ENCODE data around the gene GRIN2C.

Gene GRIN2C

DNA sequence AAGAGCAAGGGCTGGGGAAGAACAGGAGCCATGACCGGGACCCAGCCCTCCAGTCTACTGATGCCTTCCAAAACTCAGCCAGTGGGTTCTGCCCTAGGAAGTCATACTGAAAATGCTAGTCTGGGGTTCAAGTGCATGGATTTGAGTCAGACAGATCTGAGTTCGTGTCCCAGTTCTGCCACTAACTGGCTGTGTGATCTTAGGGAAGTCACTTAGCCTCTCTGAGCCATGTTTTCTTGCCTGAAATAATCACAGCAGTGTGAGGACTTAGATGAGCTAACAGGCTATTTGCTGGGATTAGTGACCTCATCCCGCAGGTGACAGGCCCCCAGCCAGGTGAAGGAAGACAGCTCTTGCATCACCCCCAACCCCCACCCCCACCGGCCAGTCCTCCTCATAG, 4.4 kb downstream of the GRIN2C start:
- Histone ChIP-seq H3K27me3 (ENCODE audit: insufficient read depth, low read length, poor library complexity, severe bottlenecking) (no peaks in the 10 kb centered on the region), H3K4me2 (ENCODE audit: low read depth, low read length, poor library complexity, severe bottlenecking) (no peak overlapping the region), H2AFZ (ENCODE audit: low read length) (no peak overlapping the region), H3K36me3 (ENCODE audit: insufficient read depth, low read length) (no peaks in the 10 kb centered on the region), H3K9ac (ENCODE audit: low read depth, low read length, poor library complexity, severe bottlenecking) (no peak overlapping the region), H3K9me3 (ENCODE audit: insufficient read depth, low read depth, low read length) (no peaks in the 10 kb centered on the region), H3K9me2 (replicated peaks; ENCODE audit: low read depth, low read length) (no peaks in the 10 kb centered on the region), H3K79me2 (ENCODE audit: insufficient read depth, low read length) (no peaks in the 10 kb centered on the region), H3F3A (ENCODE audit: low read depth) (no peaks in the 10 kb centered on the region), H3K4me1 (ENCODE audit: insufficient read depth, low read length, poor library complexity, severe bottlenecking) (no peaks in the 10 kb centered on the region), H4K20me1 (ENCODE audit: insufficient read depth, low read length, poor library complexity, severe bottlenecking) (no peaks in the 10 kb centered on the region), H3K4me3 (ENCODE audit: low read length, poor library complexity, severe bottlenecking) (no peak overlapping the region)
- no peak for TF ChIP-seq EZH2phosphoT487 (IDR thresholded peaks at IDR 0.05; ENCODE audit: borderline replicate concordance)
- TF ChIP-seq, protein P1, sequence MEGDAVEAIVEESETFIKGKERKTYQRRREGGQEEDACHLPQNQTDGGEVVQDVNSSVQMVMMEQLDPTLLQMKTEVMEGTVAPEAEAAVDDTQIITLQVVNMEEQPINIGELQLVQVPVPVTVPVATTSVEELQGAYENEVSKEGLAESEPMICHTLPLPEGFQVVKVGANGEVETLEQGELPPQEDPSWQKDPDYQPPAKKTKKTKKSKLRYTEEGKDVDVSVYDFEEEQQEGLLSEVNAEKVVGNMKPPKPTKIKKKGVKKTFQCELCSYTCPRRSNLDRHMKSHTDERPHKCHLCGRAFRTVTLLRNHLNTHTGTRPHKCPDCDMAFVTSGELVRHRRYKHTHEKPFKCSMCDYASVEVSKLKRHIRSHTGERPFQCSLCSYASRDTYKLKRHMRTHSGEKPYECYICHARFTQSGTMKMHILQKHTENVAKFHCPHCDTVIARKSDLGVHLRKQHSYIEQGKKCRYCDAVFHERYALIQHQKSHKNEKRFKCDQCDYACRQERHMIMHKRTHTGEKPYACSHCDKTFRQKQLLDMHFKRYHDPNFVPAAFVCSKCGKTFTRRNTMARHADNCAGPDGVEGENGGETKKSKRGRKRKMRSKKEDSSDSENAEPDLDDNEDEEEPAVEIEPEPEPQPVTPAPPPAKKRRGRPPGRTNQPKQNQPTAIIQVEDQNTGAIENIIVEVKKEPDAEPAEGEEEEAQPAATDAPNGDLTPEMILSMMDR (conservative IDR thresholded peaks at IDR 0.05; ENCODE audit: low read length) = no peak

DNA sequence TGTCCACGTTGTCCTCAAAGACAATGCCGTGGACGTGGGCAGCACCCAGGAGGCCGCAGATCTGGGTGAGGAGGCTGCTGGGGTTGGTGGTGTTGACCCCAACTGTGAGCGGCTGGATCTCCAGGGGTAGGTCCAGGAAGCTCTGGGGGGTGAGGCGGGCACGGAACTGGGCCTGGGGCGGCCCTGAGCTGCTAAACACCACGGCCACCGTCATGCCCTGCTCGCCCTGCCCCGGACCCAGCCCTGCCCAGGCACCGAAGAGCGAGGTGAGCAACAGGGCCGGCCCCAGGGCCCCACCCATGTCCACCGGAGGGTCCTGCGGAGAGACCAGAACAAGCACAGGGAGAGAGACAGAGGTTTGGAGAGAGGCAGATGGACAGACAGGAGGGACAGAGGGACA, 4.9 kb downstream of the GRIN2C start:
- no peaks in the 10 kb centered on the region for H3K4me1 ChIP-seq (ENCODE audit: insufficient read depth, low read length, poor library complexity, severe bottlenecking)
- H3F3A ChIP-seq (ENCODE audit: low read depth) = no peaks in the 10 kb centered on the region
- H3K4me3 ChIP-seq (ENCODE audit: low read length, poor library complexity, severe bottlenecking) = no peak overlapping the region
- no peak overlapping the region for H2AFZ ChIP-seq (ENCODE audit: low read length)
- H3K27me3 ChIP-seq (ENCODE audit: insufficient read depth, low read length, poor library complexity, severe bottlenecking) = no peaks in the 10 kb centered on the region
- no peaks in the 10 kb centered on the region for H3K36me3 ChIP-seq (ENCODE audit: insufficient read depth, low read length)
- TF ChIP-seq, protein P1 (conservative IDR thresholded peaks at IDR 0.05; ENCODE audit: low read length) = no peak
- TF ChIP-seq EZH2phosphoT487 (IDR thresholded peaks at IDR 0.05; ENCODE audit: borderline replicate concordance) = no peak
- no peak overlapping the region for H3K4me2 ChIP-seq (ENCODE audit: low read depth, low read length, poor library complexity, severe bottlenecking)
- H3K9me2 ChIP-seq (replicated peaks; ENCODE audit: low read depth, low read length) = no peaks in the 10 kb centered on the region
- H3K9me3 ChIP-seq (ENCODE audit: insufficient read depth, low read depth, low read length) = no peaks in the 10 kb centered on the region
- H4K20me1 ChIP-seq (ENCODE audit: insufficient read depth, low read length, poor library complexity, severe bottlenecking) = no peaks in the 10 kb centered on the region
- H3K79me2 ChIP-seq (ENCODE audit: insufficient read depth, low read length) = no peaks in the 10 kb centered on the region
- no peak overlapping the region for H3K9ac ChIP-seq (ENCODE audit: low read depth, low read length, poor library complexity, severe bottlenecking)

DNA sequence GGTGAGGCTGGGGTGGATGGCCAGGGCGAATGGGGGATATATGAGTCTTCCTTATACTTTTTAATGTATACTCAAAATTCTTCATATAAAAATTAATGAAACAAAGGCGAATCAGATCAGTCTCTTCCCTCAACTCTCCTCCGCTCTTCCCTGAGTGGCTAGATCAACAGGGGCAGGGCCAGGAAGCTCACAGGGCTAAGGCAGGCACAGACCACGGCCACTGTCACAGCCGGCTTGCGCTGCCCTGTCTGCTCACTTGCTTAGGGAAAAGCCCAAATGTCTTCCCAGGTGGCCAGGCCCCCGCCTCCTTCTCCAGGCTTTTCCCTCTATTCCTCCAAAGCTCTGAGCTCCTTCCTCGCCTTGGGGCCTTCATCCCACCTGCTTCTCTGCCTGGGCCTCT, 6.0 kb downstream of the GRIN2C start:
- Histone ChIP-seq H3K4me2 (ENCODE audit: low read depth, low read length, poor library complexity, severe bottlenecking) (no peak overlapping the region), H3F3A (ENCODE audit: low read depth) (no peaks in the 10 kb centered on the region), H3K9me2 (replicated peaks; ENCODE audit: low read depth, low read length) (no peaks in the 10 kb centered on the region), H3K9ac (ENCODE audit: low read depth, low read length, poor library complexity, severe bottlenecking) (no peak overlapping the region), H3K79me2 (ENCODE audit: insufficient read depth, low read length) (no peaks in the 10 kb centered on the region), H3K4me3 (ENCODE audit: low read length, poor library complexity, severe bottlenecking) (no peak overlapping the region), H3K9me3 (ENCODE audit: insufficient read depth, low read depth, low read length) (no peaks in the 10 kb centered on the region), H3K27me3 (ENCODE audit: insufficient read depth, low read length, poor library complexity, severe bottlenecking) (no peaks in the 10 kb centered on the region), H4K20me1 (ENCODE audit: insufficient read depth, low read length, poor library complexity, severe bottlenecking) (no peaks in the 10 kb centered on the region), H3K4me1 (ENCODE audit: insufficient read depth, low read length, poor library complexity, severe bottlenecking) (no peaks in the 10 kb centered on the region), H2AFZ (ENCODE audit: low read length) (no peak overlapping the region), H3K36me3 (ENCODE audit: insufficient read depth, low read length) (no peaks in the 10 kb centered on the region)
- no peak for TF ChIP-seq EZH2phosphoT487 (IDR thresholded peaks at IDR 0.05; ENCODE audit: borderline replicate concordance)
- TF ChIP-seq, protein P1 (conservative IDR thresholded peaks at IDR 0.05; ENCODE audit: low read length) = no peak

Data from Loucy (cell line).